Ascending aorta (tissue), 2 donors: ENCODE results near the gene RBM33. TPM values are rescaled to one million over a fixed set of nuclear protein-coding genes. Genes with fewer than 3 reads are reported as not detected.

ENCODE experiments used
- DNase-seq, 2 donors: peaks; one replicate each; pipeline ENCODE4 v3.0.0-alpha.2; 2019; ENCODE audit warnings: low spot score in 2 of 2
- H3K27ac ChIP-seq, 2 donors: fragments of 200-600 bp; sonication (generic); one replicate each; pipeline ENCODE4 v1.5.1; 2016 to 2017; ENCODE audit warnings: mild to moderate bottlenecking in 1 of 2
- H3K27me3 ChIP-seq: fragments of 200-600 bp; sonication (generic); one replicate; pipeline ENCODE4 v1.5.1; 2017
- H3K36me3 ChIP-seq, 2 donors: fragments of 200-600 bp; sonication (generic); one replicate each; pipeline ENCODE4 v1.5.1; 2016
- H3K4me1 ChIP-seq, 2 donors: fragments of 200-600 bp; sonication (generic); one replicate each; pipeline ENCODE4 v1.5.1; 2016 to 2017; ENCODE audit warnings: mild to moderate bottlenecking in 1 of 2
- H3K4me3 ChIP-seq, 2 donors: fragments of 200-600 bp; sonication (generic); one replicate each; pipeline ENCODE4 v1.5.1; 2016 to 2017; ENCODE audit warnings: mild to moderate bottlenecking in 1 of 2
- H3K9me3 ChIP-seq, 2 donors: fragments of 200-600 bp; sonication (generic); one replicate each; pipeline ENCODE4 v1.5.1; 2016
- intact Hi-C: fragments of 100-400 bp; cut with DNase I; formaldehyde crosslinking; loops from one replicate; pipeline ENCODE4 v1.15.1; 2023
- total RNA-seq: library from RNA; depleted of rRNA; stranded (reverse); fragments of >200 nt; gene quantifications from one replicate; pipeline ENCODE4 v1.1.0, GENCODE V29; 2016
- TF ChIP-seq, protein P1 (sequence below), 3 experiments: fragments of 200-600 bp in 2 of 3; fragments of 450-650 bp in 1 of 3; sonication (generic) in 2 of 3; IDR thresholded peaks; one replicate each; pipeline ENCODE4 v1.5.1; 2016 to 2019; ENCODE audit warnings: antibody characterized with exemption in 3 of 3, mild to moderate bottlenecking in 1 of 3, moderate library complexity in 1 of 3

RBM33 gene
- total RNA-seq, 1 donor from 2014 or later: 44.2 TPM

DNA sequence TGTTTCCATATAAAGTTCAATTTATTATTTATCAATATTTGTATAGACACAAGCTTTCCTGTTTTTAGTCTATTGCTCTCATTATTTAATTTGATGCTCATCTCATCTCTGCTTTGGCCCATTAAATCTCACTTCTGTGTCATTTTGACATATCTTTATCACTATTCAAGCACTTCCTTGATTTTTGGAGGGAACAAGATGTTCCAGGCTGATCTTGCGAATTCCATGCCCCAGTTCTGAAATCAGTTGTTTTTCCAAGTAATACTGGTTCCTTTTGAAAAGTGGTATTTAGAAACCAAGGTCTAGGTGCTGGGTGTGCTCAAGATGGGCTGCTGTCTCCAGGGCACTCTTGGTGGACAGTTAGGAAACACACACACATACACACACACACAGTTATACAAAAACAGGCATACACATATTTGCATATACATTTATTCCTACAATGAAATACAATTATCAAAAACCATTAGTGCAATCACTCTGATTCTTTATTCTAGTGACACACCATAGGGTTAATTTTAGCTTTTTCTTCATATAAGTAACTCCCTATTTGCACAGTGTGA, 4.4 kb upstream of the RBM33 start:
- Histone ChIP-seq H3K4me3 (no peak overlapping the region), H3K27me3 (no peaks in the 10 kb centered on the region), H3K27ac (no peak overlapping the region), H3K36me3 (peaks cover 0 to 4% of the 10 kb centered on the region in 2 donors), H3K4me1 (peaks cover 0 to 2% of the 10 kb centered on the region in 2 donors), H3K9me3 (peaks cover 21 to 24% of the 10 kb centered on the region in 2 donors)
- no peak for DNase-seq
- intact Hi-C loops: loop anchor here (10.0 kb wide), 3 partner anchors 345 to 715 kb away; partner anchors contain the start of genes INSIG1 and PAXIP1
- TF ChIP-seq, protein P1, sequence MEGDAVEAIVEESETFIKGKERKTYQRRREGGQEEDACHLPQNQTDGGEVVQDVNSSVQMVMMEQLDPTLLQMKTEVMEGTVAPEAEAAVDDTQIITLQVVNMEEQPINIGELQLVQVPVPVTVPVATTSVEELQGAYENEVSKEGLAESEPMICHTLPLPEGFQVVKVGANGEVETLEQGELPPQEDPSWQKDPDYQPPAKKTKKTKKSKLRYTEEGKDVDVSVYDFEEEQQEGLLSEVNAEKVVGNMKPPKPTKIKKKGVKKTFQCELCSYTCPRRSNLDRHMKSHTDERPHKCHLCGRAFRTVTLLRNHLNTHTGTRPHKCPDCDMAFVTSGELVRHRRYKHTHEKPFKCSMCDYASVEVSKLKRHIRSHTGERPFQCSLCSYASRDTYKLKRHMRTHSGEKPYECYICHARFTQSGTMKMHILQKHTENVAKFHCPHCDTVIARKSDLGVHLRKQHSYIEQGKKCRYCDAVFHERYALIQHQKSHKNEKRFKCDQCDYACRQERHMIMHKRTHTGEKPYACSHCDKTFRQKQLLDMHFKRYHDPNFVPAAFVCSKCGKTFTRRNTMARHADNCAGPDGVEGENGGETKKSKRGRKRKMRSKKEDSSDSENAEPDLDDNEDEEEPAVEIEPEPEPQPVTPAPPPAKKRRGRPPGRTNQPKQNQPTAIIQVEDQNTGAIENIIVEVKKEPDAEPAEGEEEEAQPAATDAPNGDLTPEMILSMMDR (IDR thresholded peaks at IDR 0.05): no peak

DNA sequence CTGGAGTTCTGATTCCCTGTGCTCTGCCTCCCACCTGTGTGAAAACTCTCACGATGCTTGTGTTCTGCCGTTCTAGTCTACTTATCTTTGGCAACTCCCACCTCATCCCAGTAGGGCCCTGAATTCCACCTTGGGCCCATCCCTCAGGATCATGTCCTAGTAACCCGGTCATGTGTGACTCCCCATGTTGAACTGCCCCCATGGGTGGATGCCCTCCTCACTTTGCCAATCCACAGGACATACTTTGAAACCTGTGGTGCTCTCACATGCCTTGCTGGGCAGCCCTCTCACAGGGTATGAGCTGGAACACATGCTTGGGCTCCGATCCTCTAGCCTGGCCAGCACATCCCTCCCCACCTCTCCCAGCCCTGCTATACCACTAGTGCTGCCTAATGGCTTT, 3.8 kb upstream of the RBM33 start:
- intact Hi-C loops: loop anchor here (10.0 kb wide), 3 partner anchors 346 to 716 kb away; partner anchors contain the start of genes INSIG1 and PAXIP1
- Histone ChIP-seq H3K27me3 (no peaks in the 10 kb centered on the region), H3K4me3 (no peak overlapping the region), H3K9me3 (peaks cover 21 to 22% of the 10 kb centered on the region in 2 donors), H3K36me3 (peaks cover 0 to 4% of the 10 kb centered on the region in 2 donors), H3K27ac (no peak overlapping the region), H3K4me1 (peaks cover 0 to 2% of the 10 kb centered on the region in 2 donors)
- DNase-seq: no peak
- TF ChIP-seq, protein P1 (IDR thresholded peaks at IDR 0.05): no peak

DNA sequence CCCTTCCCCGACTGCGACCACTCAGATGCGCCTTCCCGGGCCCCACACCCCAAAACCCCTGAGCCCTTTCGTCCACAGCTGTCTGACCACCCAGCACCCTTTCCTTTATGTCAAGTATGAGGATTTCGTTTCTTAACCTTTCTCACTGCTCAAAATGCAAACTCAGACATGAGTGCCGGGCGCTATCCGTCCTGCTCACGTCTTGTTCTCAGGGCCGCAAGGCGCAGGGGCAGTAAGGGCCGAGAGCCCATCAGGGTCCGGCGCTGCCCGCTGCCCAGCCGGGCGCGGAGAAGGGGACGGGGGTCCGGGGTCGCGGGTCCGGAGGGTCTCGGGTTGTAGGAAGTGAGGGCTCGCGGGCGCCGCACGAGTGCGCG, 670 bp upstream of the RBM33 start:
- Histone ChIP-seq H3K36me3 (peaks cover 5 to 14% of the 10 kb centered on the region in 2 donors), H3K27me3 (no peaks in the 10 kb centered on the region), H3K4me3 (peak overlapping the region; percentile 93 to 100), H3K9me3 (peaks cover 5 to 7% of the 10 kb centered on the region in 2 donors), H3K4me1 (peaks cover 0 to 13% of the 10 kb centered on the region in 2 donors), H3K27ac (peak overlapping the region; percentile 94)
- TF ChIP-seq, protein P1 (IDR thresholded peaks at IDR 0.05): no peak
- peak in 1 of 2 donors; percentile 65 for DNase-seq
- intact Hi-C loops: loop anchor here (10.0 kb wide), 3 partner anchors 349 to 719 kb away; partner anchors contain the start of genes INSIG1 and PAXIP1

DNA sequence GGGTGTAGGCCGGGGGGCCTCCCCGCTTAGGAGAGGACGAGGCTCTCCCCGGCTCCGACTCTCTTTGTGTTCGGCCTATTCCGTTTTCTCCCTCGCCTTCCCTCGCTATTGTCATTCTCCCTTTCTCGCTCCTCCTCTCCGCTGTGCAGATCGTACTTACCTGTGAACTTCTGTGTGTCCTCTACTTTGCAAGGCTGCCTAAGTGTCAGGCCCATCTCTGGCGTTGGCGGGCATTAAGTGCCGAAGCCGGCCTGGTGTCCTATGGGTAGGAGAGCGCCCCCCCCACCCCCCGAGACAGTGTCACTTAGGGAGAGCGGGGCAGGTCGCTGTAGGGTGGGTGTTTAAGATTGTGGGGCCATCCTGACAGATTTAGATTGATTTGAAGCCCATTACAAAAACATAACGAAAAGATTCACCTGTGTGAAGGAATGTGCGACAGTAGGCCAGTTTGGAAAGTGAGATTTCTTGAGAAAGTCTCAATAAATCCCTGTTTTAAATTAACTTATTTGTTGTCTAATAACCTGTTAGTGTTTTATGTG, 579 bp downstream of the RBM33 start:
- TF ChIP-seq, protein P1 (IDR thresholded peaks at IDR 0.05): peak in 1 of 3 experiments; percentile 3
- Histone ChIP-seq H3K9me3 (peaks cover 11 to 12% of the 10 kb centered on the region in 2 donors), H3K4me1 (peaks cover 0 to 13% of the 10 kb centered on the region in 2 donors), H3K27ac (peak overlapping the region; percentile 94), H3K4me3 (peak overlapping the region; percentile 93 to 100), H3K36me3 (peaks cover 5 to 14% of the 10 kb centered on the region in 2 donors), H3K27me3 (no peaks in the 10 kb centered on the region)
- peak in 1 of 2 donors; percentile 65 for DNase-seq
- intact Hi-C loops: loop anchor here (10.0 kb wide), 3 partner anchors 350 to 720 kb away; partner anchors contain the start of genes INSIG1 and PAXIP1

DNA sequence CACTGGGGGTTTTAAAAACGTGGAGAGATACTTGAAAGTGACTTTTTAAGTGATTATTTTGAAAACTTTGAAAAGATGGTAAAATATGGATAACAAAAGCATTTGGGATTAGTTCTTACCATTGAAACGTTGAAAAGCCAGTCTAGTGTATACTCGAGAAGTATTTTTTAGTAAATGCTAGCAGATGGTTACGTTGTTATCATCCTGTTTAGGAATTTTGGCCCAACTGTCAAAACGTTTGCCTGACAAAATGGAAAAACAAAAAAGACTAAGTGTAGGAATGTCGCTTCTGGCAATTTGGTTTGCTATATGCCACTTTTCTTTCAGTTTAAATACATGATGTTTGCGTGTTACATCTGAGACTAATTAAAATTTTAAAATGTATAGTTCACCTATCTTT, 1.2 kb downstream of the RBM33 start:
- DNase-seq: no peak
- Histone ChIP-seq H3K27me3 (no peaks in the 10 kb centered on the region), H3K27ac (no peak overlapping the region), H3K9me3 (peaks cover 11 to 12% of the 10 kb centered on the region in 2 donors), H3K4me3 (peak overlapping the region; percentile 93 to 100), H3K36me3 (peaks cover 5 to 12% of the 10 kb centered on the region in 2 donors), H3K4me1 (peaks cover under 1 to 17% of the 10 kb centered on the region in 2 donors)
- intact Hi-C loops: loop anchor here (10.0 kb wide), 3 partner anchors 351 to 721 kb away; partner anchors contain the start of genes INSIG1 and PAXIP1
- TF ChIP-seq, protein P1 (IDR thresholded peaks at IDR 0.05): no peak
